ENCODE measurements around the gene PRELID1.

DNA sequence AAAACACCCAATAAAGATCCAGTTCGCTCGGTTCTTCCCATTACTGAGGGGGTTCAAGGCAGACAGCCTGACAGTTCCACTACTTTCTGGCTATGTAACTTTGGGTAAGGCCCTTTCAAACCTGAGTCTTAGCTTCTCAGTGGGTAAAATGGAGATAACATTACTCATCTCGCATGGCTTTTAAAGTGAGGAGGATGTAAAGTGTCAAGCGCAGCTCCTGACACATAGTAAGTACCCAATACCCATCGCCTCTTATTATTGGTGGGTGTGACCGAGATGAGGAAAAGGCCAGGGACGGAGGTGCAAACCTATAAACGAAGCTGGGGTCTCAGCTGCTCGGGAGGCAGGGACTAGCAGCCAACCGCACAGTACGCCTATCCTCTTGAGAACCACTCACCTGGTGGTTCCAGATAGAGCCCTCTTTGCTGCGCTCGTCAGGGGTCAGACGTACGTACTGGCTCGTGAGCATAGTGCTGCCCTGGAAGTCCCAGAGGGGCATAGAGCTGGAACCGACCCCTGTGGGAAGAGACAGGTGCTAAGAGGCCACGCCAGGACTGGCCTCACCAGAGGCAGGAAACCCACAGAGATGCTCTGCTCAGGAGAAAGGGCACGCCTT, 47.3 kb downstream of the PRELID1 start:
- TF ChIP-seq, protein P1, sequence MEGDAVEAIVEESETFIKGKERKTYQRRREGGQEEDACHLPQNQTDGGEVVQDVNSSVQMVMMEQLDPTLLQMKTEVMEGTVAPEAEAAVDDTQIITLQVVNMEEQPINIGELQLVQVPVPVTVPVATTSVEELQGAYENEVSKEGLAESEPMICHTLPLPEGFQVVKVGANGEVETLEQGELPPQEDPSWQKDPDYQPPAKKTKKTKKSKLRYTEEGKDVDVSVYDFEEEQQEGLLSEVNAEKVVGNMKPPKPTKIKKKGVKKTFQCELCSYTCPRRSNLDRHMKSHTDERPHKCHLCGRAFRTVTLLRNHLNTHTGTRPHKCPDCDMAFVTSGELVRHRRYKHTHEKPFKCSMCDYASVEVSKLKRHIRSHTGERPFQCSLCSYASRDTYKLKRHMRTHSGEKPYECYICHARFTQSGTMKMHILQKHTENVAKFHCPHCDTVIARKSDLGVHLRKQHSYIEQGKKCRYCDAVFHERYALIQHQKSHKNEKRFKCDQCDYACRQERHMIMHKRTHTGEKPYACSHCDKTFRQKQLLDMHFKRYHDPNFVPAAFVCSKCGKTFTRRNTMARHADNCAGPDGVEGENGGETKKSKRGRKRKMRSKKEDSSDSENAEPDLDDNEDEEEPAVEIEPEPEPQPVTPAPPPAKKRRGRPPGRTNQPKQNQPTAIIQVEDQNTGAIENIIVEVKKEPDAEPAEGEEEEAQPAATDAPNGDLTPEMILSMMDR (IDR thresholded peaks at IDR 0.05; ENCODE audit: extremely low read depth in 1 of 2, insufficient read depth in 1 of 2, low read depth in 1 of 2, low read length in 2 of 2): no peak
- TF ChIP-seq JUN (IDR thresholded peaks at IDR 0.05; ENCODE audit: borderline replicate concordance, insufficient read depth, insufficient read length, low read depth) (no peak), POLR2A (IDR thresholded peaks at IDR 0.05; ENCODE audit: low read depth, low read length) (no peak), POLR2AphosphoS5 (IDR thresholded peaks at IDR 0.05; ENCODE audit: insufficient read depth, low read depth, low read length) (no peak), FOS (IDR thresholded peaks at IDR 0.05; ENCODE audit: borderline replicate concordance, insufficient read depth, low read length) (no peak), GATA2 (IDR thresholded peaks at IDR 0.05; ENCODE audit: insufficient read depth, insufficient read length, low read depth, low read length) (no peak), EZH2 (IDR thresholded peaks at IDR 0.05; ENCODE audit: borderline replicate concordance, low read depth, low read length, severe bottlenecking) (no peak)
- TF ChIP-seq, protein P2, sequence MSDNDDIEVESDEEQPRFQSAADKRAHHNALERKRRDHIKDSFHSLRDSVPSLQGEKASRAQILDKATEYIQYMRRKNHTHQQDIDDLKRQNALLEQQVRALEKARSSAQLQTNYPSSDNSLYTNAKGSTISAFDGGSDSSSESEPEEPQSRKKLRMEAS (IDR thresholded peaks at IDR 0.05; ENCODE audit: insufficient read depth, insufficient read length): no peak
